NB4 (cell line): ENCODE measurements around the gene CACNG6.

Experiments
- POLR2A ChIP-seq: IDR thresholded peaks from 2 replicates; pipeline ENCODE4 v1.6.1; 2011; ENCODE audit warnings: mild to moderate bottlenecking; ENCODE audit not compliant: insufficient read length; ENCODE audit errors: extremely low read depth
- TF ChIP-seq, protein P1 (sequence below): IDR thresholded peaks from one replicate; pipeline ENCODE4 v1.5.1; 2012; ENCODE audit warnings: low read depth, low read length

GRCh38 chr19:54041969-54042606, 50.7 kb downstream of the CACNG6 start:
- TF ChIP-seq, protein P1, sequence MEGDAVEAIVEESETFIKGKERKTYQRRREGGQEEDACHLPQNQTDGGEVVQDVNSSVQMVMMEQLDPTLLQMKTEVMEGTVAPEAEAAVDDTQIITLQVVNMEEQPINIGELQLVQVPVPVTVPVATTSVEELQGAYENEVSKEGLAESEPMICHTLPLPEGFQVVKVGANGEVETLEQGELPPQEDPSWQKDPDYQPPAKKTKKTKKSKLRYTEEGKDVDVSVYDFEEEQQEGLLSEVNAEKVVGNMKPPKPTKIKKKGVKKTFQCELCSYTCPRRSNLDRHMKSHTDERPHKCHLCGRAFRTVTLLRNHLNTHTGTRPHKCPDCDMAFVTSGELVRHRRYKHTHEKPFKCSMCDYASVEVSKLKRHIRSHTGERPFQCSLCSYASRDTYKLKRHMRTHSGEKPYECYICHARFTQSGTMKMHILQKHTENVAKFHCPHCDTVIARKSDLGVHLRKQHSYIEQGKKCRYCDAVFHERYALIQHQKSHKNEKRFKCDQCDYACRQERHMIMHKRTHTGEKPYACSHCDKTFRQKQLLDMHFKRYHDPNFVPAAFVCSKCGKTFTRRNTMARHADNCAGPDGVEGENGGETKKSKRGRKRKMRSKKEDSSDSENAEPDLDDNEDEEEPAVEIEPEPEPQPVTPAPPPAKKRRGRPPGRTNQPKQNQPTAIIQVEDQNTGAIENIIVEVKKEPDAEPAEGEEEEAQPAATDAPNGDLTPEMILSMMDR = no peak
- TF ChIP-seq POLR2A = no peak
